H1 (cell line): Measurements from ENCODE around the gene CHAT. TPM values are rescaled to one million over a fixed set of nuclear protein-coding genes. Genes with fewer than 3 reads are reported as not detected.

Experiments used
- BCL11A ChIP-seq, 2 experiments: IDR thresholded peaks; one replicate each; pipeline ENCODE4 v1.6.1; 2011; ENCODE audit warnings: low read depth in 2 of 2, low read length in 2 of 2, mild to moderate bottlenecking in 2 of 2
- EGR1 ChIP-seq: IDR thresholded peaks from 2 replicates; pipeline ENCODE4 v1.6.1; 2011; ENCODE audit warnings: low read depth, low read length, borderline replicate concordance
- POLR2AphosphoS5 ChIP-seq: IDR thresholded peaks from 2 replicates; pipeline ENCODE4 v1.6.1; 2011; ENCODE audit warnings: low read depth, low read length
- TAF1 ChIP-seq: IDR thresholded peaks from 2 replicates; pipeline ENCODE4 v1.6.1; 2011; ENCODE audit warnings: mild to moderate bottlenecking, low read depth, low read length
- polyA plus RNA-seq, 7 experiments: library from polyadenylated mRNA; depleted of rRNA in 3 of 7; stranded (reverse) in 5 of 7; unstranded in 2 of 7; fragments of >200 nt in 5 of 7; fragments of 200-250 nt in 2 of 7; gene quantifications; 1 replicate in 5 of 7; 2 replicates in 1 of 7; 4 replicates in 1 of 7; pipeline versions ENCODE4 v1.2.1 to v1.2.3, GENCODE V29; 2011 to 2013; ENCODE audit warnings: missing spikeins in 2 of 7, mixed read lengths in 2 of 7
- total RNA-seq: library from RNA; stranded (reverse); fragmentation: NEBNext Ultra II Directional; extraction: Animal tissue kit (Norgen Biotek cat#: 25700); gene quantifications from 2 replicates; pipeline ENCODE4 v1.2.1, GENCODE V29; 2021

Gene CHAT
- total and polyA plus RNA-seq, 2 of the 8 experiments (the other 6 are each of a cell fraction or from before 2014, with no cell fraction given): not detected

DNA sequence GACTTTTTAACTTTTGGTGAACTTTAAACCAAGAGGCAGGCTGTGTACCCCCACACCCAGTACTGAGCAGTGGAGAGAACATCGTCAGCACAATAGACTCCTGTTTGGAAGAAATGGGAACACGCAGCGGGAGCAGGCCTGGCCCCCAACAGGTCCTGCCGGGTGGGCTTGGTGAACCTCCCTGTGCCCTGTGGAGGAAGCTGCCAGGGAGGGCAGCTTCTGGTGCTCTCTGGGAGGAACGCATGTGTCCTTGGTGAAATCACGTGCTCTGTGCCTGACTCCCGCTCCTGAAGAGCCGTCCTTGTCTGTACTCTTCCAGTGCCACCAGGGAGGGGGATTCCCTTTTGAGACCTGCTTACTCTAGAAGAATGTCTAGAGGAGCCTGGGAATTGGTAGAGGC lies 31.6 kb downstream of the CHAT start (continued):
- TF ChIP-seq EGR1 (no peak), TAF1 (no peak), BCL11A (IDR thresholded peaks at IDR 0.05; ENCODE audit: low read depth in 2 of 2, low read length in 2 of 2) (no peak), POLR2AphosphoS5 (no peak)
